Smooth muscle cell (in vitro differentiated cells): ENCODE results near the gene HDAC11. TPM values are rescaled to one million over a fixed set of nuclear protein-coding genes. Genes with fewer than 3 reads are reported as not detected.
"Not testable (repeated sequence)": the region's sequence is repeated elsewhere in the genome, so short reads cannot be mapped to it uniquely, and the experiment has no call there.

Experiments used
- DNase-seq: peaks from one replicate; lab custom pipeline; 2025; ENCODE audit not compliant: unreplicated experiment; lab: John Stamatoyannopoulos, UW
- H2AFZ ChIP-seq: fragments of 200-600 bp; sonication (generic); 2 replicates; pipeline ENCODE4 v1.6.0; 2016; ENCODE audit warnings: antibody characterized with exemption, low read depth, mild to moderate bottlenecking
- H3F3A ChIP-seq: fragments of 200-600 bp; sonication (generic); 2 replicates; pipeline ENCODE4 v1.6.0; 2017; ENCODE audit warnings: antibody characterized with exemption, low read depth
- H3K27ac ChIP-seq: fragments of 200-600 bp; sonication (generic); 2 replicates; pipeline ENCODE4 v1.5.1; 2016; ENCODE audit warnings: low read depth, mild to moderate bottlenecking
- H3K27me3 ChIP-seq: fragments of 200-600 bp; sonication (generic); 2 replicates; pipeline ENCODE4 v1.6.1; 2016; ENCODE audit warnings: low read depth, mild to moderate bottlenecking
- H3K36me3 ChIP-seq: fragments of 200-600 bp; sonication (generic); 2 replicates; pipeline ENCODE4 v1.5.1; 2016; ENCODE audit warnings: low read depth
- H3K4me1 ChIP-seq: fragments of 200-600 bp; sonication (generic); 2 replicates; pipeline ENCODE4 v1.5.1; 2016; ENCODE audit warnings: low read depth
- H3K4me2 ChIP-seq: fragments of 200-600 bp; sonication (generic); 2 replicates; pipeline ENCODE4 v1.6.0; 2016; ENCODE audit warnings: mild to moderate bottlenecking
- H3K4me3 ChIP-seq: fragments of 200-600 bp; sonication (generic); 2 replicates; pipeline ENCODE4 v1.5.1; 2016; ENCODE audit warnings: mild to moderate bottlenecking
- H3K79me2 ChIP-seq: fragments of 200-600 bp; sonication (generic); 2 replicates; pipeline ENCODE4 v1.6.0; 2016; ENCODE audit warnings: low read depth, mild to moderate bottlenecking
- H3K9ac ChIP-seq: fragments of 200-600 bp; sonication (generic); 2 replicates; pipeline ENCODE4 v1.6.0; 2016; ENCODE audit warnings: low read depth
- H3K9me3 ChIP-seq: fragments of 200-600 bp; sonication (generic); replicated peaks from 2 replicates; pipeline ENCODE4 v1.5.1; 2016; ENCODE audit warnings: low read depth
- H4K20me1 ChIP-seq: fragments of 200-600 bp; sonication (generic); 2 replicates; pipeline ENCODE4 v1.6.0; 2016; ENCODE audit warnings: low read depth
- CTCF ChIP-seq: fragments of 200-600 bp; sonication (generic); IDR thresholded peaks from 2 replicates; pipeline ENCODE4 v1.5.1; 2017; ENCODE audit warnings: borderline replicate concordance, mild to moderate bottlenecking, antibody characterized with exemption; ENCODE audit not compliant: insufficient read depth, poor library complexity, severe bottlenecking
- WGBS: methylation state at CpG from one replicate; pipeline ENCODE4 v1.1.7; 2016; ENCODE audit warnings: low lambda C conversion rate; 5-methylcytosine and 5-hydroxymethylcytosine counted together
- polyA plus RNA-seq: library from polyadenylated mRNA; unstranded; fragments of >200 nt; fragmentation: Nextera tagmentation; extraction: Ambion mirVana; gene quantifications from 2 replicates; pipeline ENCODE4 v1.2.1, GENCODE V29; 2016
- total RNA-seq: library from RNA; depleted of rRNA; stranded (reverse); fragments of >200 nt; gene quantifications from 2 replicates; pipeline ENCODE4 v1.2.3, GENCODE V29; 2014

HDAC11 gene
- total and polyA plus RNA-seq, 2 experiments from 2014 or later, result 9.6 to 14.8 TPM

- H3K36me3 ChIP-seq, result no peaks in the 10 kb centered on the region
- whole genome bisulfite sequencing, result 95% methylated on average over 4 of the region's 4 CpGs
- TF ChIP-seq CTCF, result no peak
Observed at GRCh38 chr3:13440204-13440817, 39.8 kb upstream of the HDAC11 start.

DNA sequence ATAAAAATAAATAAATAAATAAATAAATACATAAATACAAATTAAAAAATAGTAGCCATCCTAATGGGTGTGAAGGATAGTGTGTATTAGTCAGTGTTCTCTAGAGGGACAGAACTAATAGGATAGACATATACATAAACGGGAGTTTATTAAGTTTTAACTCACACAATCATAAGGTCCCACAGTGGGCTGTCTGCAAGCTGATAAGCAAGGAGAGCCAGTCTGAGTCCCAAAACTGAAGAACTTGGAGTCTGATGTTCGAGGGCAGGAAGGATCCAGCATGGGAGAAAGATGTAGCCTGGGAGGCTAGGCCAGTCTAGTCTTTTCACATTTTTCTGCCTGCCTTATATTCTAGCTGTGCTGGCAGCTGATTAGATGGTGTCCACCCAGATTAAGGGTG, 37.2 kb upstream of the HDAC11 start:
- 86% methylated on average over 2 of the region's 2 CpGs for WGBS
- H4K20me1 ChIP-seq, H2AFZ ChIP-seq, H3K9me3 ChIP-seq, H3K27me3 ChIP-seq, H3K4me1 ChIP-seq, DNase-seq, H3K9ac ChIP-seq, H3K4me2 ChIP-seq, H3F3A ChIP-seq, H3K79me2 ChIP-seq, H3K4me3 ChIP-seq, H3K36me3 ChIP-seq, H3K27ac ChIP-seq: not testable (repeated sequence)

More at GRCh38 chr3:13440204-13440817, 39.8 kb upstream of the HDAC11 start:
- no peak for DNase-seq
- Histone ChIP-seq H3K9ac (no peak overlapping the region), H3K4me1 (no peaks in the 10 kb centered on the region), H3K4me2 (no peak overlapping the region), H3K79me2 (no peaks in the 10 kb centered on the region), H4K20me1 (no peaks in the 10 kb centered on the region), H3K4me3 (no peak overlapping the region), H3K27me3 (peaks cover 9% of the 10 kb centered on the region), H3K27ac (no peak overlapping the region), H3K9me3 (no peaks in the 10 kb centered on the region), H2AFZ (no peak overlapping the region), H3F3A (no peaks in the 10 kb centered on the region)

DNA sequence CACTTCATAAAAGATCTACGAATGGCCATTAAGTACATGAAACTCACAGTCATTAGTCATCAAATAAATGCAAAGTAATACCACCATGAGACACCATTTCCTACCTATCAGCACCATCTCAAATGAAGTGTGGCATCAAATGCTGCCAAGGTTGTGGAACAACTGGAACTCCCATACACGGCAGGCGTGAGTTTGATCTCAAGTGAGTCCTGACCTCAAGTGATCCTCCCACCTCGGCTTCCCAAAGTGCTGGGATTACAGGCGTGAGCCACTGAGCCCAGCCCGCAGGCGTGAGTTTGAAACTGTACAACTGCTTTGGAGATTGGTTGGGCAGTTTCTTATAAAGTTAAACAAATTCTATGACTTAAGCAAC, 28.8 kb upstream of the HDAC11 start:
- Histone ChIP-seq H4K20me1 (no peaks in the 10 kb centered on the region), H3K9me3 (no peaks in the 10 kb centered on the region), H3F3A (peaks cover 6% of the 10 kb centered on the region), H3K9ac (peak overlapping the region; percentile 75), H3K36me3 (no peaks in the 10 kb centered on the region), H3K79me2 (no peaks in the 10 kb centered on the region), H3K4me1 (peaks cover 8% of the 10 kb centered on the region), H3K4me3 (peak overlapping the region; percentile 63), H2AFZ (peak overlapping the region; percentile 94), H3K27me3 (no peaks in the 10 kb centered on the region), H3K27ac (peak overlapping the region; percentile 92), H3K4me2 (peak overlapping the region; percentile 92)
- TF ChIP-seq CTCF, result no peak
- WGBS, result 7% methylated on average over 7 of the region's 7 CpGs
- DNase-seq, result no peak

GRCh38 chr3:13452490-13453335, 27.4 kb upstream of the HDAC11 start:
- H2AFZ ChIP-seq, result peak overlapping the region; percentile 84
- peaks cover 6% of the 10 kb centered on the region for H3F3A ChIP-seq
- DNase-seq, result no peak
- peak; percentile 50 for TF ChIP-seq CTCF
- no peaks in the 10 kb centered on the region for H4K20me1 ChIP-seq
- no peaks in the 10 kb centered on the region for H3K79me2 ChIP-seq
- H3K27ac ChIP-seq, result peak overlapping the region; percentile 92
- 23% methylated on average over 12 of the region's 12 CpGs for WGBS
- H3K27me3 ChIP-seq, result no peaks in the 10 kb centered on the region
- H3K4me2 ChIP-seq, result peak overlapping the region; percentile 92
- H3K36me3 ChIP-seq, result no peaks in the 10 kb centered on the region
- H3K4me3 ChIP-seq, result peak overlapping the region; percentile 63
- no peaks in the 10 kb centered on the region for H3K9me3 ChIP-seq
- H3K4me1 ChIP-seq, result peaks cover 8% of the 10 kb centered on the region
- H3K9ac ChIP-seq, result no peak overlapping the region
